B cell (primary cell): Measurements from ENCODE around the gene GLRA1.

Experiments
- EZH2 ChIP-seq: IDR thresholded peaks from 2 replicates; pipeline ENCODE4 v1.6.1; 2012; ENCODE audit warnings: borderline replicate concordance, low read depth, mild to moderate bottlenecking, moderate library complexity, low read length; ENCODE audit not compliant: insufficient read depth, poor library complexity, severe bottlenecking
- TF ChIP-seq, protein P1 (sequence below): fragments of 200-600 bp; IDR thresholded peaks from one replicate; pipeline ENCODE4 v1.8.0; 2022; ENCODE audit warnings: antibody characterized with exemption, mild to moderate bottlenecking

DNA sequence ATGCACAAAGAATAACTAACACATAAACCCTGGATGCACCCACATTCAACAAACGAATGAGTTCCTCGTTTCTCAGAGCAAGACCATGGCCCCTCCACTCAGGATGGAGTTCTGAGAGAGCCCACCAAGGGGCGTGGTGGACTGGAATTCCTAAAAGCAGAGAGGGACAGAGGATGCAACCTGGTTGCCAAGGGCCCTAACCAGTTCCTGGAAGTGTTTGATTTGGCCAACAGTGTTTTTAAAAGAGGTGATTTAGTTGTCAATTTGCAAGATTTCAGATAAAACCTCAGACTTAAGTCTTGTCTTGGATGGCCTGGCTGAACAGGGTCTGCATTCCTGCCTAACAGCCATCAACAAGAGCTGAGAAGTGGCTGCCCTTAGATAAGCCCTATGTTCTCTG, 34.4 kb downstream of the GLRA1 start:
- no peak for TF ChIP-seq EZH2
- TF ChIP-seq, protein P1, sequence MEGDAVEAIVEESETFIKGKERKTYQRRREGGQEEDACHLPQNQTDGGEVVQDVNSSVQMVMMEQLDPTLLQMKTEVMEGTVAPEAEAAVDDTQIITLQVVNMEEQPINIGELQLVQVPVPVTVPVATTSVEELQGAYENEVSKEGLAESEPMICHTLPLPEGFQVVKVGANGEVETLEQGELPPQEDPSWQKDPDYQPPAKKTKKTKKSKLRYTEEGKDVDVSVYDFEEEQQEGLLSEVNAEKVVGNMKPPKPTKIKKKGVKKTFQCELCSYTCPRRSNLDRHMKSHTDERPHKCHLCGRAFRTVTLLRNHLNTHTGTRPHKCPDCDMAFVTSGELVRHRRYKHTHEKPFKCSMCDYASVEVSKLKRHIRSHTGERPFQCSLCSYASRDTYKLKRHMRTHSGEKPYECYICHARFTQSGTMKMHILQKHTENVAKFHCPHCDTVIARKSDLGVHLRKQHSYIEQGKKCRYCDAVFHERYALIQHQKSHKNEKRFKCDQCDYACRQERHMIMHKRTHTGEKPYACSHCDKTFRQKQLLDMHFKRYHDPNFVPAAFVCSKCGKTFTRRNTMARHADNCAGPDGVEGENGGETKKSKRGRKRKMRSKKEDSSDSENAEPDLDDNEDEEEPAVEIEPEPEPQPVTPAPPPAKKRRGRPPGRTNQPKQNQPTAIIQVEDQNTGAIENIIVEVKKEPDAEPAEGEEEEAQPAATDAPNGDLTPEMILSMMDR = no peak
